GM08714 (cell line): ENCODE data around the gene HDAC4.

Experiments
- H3K4me3 ChIP-seq: fragments of 200-500 bp; sonication (Bioruptor generic); 2 replicates; pipeline ENCODE4 v1.5.1; 2014; ENCODE audit warnings: mild to moderate bottlenecking, low read length, inconsistent platforms
- ZNF274 ChIP-seq: IDR thresholded peaks from 2 replicates; pipeline ENCODE4 v1.6.1; 2012; ENCODE audit warnings: mild to moderate bottlenecking, low read depth, low read length

The HDAC4 gene

DNA sequence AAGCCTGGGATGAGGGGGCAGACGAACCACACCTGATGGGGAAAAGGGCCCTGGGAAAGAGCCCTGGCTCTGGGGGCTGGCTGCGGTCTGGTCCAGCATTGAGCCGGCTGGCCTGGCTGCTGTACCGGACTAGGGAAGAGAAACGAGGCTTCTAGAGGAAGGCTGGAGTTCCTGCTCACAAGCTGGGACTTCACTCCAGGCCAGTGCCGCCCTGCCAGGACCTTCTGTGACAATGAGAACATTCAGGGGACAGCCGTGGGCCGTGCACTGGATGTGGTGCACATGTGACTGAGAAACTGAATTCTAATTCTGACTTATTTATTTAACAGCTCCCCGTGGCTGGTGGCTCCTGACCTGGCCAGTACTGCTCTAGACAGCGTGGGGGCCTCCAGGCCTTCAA, 269.3 kb downstream of the HDAC4 start:
- H3K4me3 ChIP-seq, result no peak overlapping the region

DNA sequence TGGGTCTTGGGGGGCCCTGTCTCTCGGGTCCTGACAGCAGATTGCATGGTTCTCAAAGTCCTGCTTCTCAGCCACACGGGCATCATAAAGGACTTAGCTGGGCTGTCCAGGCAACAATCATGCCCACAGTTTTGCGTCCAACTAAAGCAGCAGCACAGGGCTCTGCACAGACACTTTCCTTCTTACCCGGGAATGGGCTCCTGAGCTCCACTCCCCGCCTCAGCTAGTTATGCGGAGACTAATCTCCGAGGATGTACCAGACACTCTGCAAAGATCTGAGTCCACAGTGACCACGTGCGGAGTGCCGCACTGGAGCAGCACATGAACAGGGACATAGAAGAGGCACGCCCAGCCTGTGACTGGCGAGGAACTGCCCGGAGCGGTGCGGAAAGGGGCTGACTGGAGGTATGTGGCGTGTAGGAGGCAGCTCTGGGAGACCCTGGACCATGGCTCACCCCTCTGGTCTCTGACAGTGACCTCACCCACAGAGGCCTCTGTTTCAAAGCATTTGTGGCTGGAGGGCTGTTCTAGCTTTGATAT, 270.0 kb downstream of the HDAC4 start:
- no peak for TF ChIP-seq ZNF274
- H3K4me3 ChIP-seq, result no peak overlapping the region

More for the DNA sequence above, 269.3 kb downstream of the HDAC4 start:
- TF ChIP-seq ZNF274, result no peak

DNA sequence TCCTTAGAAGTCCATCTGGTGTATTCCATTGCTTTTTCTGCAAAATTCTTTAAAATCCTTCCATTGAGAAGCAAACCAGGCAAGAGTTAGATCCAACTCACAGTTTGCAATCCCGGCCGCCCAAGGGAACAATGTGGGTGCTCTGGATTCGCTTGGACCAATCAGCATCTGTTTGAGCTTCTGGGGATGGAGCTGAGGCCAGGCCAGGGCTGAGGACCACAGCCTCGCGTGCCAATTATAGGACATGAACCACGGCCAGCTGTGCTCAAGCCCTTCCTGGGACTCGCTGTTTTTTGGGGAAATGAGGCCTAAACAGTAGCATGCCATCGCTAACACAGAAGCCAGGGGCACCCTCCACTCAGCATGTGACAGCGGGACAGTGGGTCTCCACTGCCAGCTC, 270.8 kb downstream of the HDAC4 start:
- no peak for TF ChIP-seq ZNF274
- H3K4me3 ChIP-seq, result no peak overlapping the region

DNA sequence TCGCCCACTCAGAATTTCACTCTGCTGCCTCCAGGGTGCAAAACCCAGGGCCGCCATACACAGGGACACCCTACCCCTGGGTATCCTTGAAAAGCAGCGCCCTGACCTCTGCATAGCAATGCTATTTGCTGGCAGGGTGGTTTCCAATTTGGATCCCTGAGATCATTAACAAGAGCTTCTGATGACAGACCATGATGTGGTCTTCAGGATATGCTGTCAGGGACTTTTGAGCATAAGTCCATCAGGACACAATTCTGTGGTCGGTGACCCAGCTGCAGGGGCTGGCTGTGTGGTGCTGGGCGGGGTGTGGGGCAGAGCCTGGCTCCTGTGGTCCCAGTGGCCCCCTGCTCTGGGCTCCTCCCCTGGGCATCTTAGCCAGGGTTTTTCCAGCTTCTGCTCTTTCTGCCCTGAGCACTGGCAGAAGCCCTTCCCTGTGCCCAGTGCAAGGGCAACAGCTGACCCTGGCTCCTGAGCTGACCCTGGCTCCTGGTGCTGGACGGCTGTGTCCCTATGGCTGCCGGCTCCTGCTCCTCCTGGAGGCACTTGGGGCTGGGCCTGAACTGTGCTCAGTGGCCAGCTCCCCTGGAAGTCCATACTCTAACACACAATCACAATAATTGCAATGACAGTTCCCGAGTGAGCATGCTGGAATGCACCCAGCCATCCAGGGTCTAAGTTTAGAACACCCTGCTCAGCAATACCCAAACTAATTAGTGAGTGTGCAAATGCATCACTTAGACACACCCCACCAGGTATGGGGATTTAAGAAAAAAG, 271.5 kb downstream of the HDAC4 start:
- no peak overlapping the region for H3K4me3 ChIP-seq
- TF ChIP-seq ZNF274, result no peak

DNA sequence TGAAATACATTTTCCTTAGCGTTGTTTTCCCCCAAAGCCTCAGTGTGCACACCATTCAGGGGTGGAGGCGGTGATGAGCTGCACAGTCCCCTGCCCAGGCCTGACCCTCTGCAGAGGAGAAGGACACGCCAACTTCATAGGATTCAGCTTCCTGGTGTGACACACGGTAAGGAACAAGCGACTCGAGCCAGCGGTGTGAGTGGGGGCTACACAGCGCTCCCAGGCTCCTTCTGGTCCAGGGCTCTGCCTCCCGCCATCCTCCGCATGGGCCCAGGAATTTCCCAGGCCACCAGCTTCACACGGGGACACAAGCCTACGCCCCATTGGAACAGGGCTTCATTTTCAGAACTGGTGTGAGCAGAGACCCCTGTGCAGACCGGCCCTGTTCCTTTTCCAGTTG, 272.1 kb downstream of the HDAC4 start:
- no peak overlapping the region for H3K4me3 ChIP-seq
- no peak for TF ChIP-seq ZNF274

DNA sequence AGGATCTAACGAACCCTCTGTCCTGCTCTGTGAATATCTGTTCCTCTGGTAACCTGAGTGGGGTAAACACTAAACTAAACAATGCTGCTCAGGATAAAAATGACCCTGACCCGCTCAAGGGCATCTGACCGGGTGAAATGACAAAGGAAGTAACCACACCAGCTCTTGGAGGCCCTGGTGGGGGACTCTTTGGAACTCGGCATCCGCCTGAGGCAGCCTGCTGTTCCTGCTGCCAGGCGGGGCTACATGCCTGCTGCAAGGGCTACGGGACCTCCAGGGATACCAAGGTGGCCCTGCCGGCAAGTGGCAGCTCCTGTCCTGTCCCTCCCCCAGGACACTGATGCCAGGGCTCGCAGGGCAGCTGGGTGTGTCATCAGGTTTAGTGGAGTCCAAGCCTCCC, 273.3 kb downstream of the HDAC4 start:
- no peak for TF ChIP-seq ZNF274
- no peak overlapping the region for H3K4me3 ChIP-seq

GRCh38 chr2:239125726-239126675, 274.8 kb downstream of the HDAC4 start:
- no peak for TF ChIP-seq ZNF274
- H3K4me3 ChIP-seq, result no peak overlapping the region

DNA sequence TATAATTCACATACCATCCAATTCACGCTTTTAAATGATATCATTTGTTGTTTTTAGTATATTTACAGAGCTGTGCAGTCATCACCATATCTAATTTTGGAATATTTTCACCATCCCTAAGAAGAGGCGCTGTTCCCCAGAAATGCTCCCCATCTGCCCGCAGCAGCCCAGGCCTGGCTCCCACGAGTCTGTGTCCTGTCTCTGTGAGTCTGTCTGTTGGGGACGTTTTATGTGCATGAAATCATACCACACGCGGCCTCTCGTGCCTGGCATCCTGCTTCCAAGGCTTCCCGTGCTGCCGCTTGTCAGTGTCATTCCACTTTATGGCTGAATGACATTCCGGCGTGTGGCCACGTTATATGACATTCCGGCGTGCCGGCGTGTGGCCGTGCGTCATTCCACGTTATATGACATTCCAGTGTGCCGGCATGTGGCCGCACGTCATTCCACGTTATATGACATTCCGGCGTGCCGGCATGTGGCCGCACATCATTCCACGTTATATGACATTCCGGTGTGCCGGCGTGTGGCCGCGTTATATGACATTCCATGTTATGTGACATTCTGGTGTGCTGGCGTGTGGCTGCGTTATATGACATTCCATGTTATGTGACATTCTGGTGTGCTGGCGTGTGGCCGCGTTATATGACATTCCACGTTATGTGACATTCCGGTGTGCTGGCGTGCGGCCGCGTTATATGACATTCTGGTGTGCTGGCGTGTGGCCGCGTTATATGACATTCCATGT, 276.5 kb downstream of the HDAC4 start:
- no peak for TF ChIP-seq ZNF274
- no peak overlapping the region for H3K4me3 ChIP-seq

DNA sequence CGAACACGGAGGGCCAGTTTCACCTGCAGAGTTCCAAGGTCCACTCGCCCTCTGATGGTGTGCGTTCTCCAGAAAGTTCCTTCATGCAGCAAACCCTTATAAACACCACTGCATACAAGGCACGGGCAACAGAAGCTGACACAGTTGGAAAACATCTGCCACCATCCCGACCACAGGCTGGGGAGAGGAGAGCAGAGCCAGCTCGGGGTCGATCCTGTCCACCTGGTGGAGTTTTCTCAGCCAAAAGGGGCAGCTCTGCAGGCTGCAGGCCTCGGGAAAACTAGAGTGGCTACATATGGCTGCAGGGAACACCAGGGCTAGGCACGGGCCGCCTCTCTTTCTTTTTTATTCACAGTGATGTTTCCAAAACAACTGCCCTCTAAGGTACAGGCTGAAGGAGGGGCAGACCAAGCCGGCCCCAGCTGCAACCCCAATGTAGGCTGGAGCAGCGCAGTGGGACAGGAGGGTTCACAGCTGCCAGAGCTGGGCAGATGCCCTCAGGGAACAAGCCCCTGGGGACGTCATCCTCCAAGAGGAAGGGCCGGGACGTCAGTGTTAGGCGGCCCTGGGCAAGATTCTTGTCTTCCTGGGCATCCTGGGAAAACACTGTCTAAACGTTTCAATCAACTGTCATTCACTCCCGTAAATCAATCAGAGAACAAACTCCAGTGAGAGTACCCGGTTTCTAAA, 278.3 kb downstream of the HDAC4 start:
- no peak for TF ChIP-seq ZNF274
- no peak overlapping the region for H3K4me3 ChIP-seq

- no peak overlapping the region for H3K4me3 ChIP-seq
- no peak for TF ChIP-seq ZNF274
Measured at GRCh38 chr2:239121600-239122012, 279.2 kb downstream of the HDAC4 start.

GRCh38 chr2:239120664-239121063, 280.2 kb downstream of the HDAC4 start:
- H3K4me3 ChIP-seq, result no peak overlapping the region
- TF ChIP-seq ZNF274, result no peak

DNA sequence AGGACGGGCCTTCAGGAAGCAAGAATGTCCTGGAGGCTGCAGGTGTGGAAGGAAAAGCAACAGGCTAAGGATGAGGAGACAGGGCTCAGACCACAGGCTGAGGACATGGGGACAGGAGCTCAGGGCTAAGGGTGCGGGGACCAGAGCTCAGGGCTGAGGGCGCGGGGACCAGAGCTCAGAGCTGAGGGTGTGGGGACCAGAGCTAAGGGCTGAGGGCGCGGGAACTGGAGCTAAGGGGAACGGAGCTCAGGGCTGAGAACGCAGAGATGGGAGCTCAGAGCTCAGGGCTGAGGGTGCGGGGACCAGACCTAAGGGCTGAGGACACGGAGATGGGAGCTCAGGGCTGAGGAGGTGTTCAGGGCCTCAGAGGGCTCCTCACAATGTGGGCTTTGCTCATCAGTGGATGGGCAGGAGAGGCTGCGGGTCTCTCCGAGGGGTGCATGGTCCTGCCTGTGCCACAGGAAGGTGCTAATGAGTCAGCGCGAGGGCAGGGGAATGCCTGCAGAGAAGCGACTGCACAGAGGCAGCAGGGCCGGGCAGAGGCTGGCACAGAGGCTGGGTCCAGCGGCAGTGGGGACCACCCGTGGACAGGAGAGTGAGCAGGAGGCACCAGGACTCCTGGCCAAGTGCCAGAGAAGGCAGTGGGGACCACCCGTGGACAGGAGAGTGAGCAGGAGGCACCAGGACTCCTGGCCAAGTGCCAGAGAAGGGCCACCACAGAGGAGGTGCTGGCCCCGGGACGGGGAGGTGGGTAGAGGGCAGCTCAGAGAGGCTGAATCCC, 281.3 kb downstream of the HDAC4 start:
- no peak overlapping the region for H3K4me3 ChIP-seq
- TF ChIP-seq ZNF274, result no peak
